ENCODE data around the gene TMEM178A.
"Not testable (repeated sequence)": the region's sequence is repeated elsewhere in the genome, so short reads cannot be mapped to it uniquely, and the experiment has no call there.

Gene TMEM178A

GRCh38 chr2:39710807-39711206 lies 45.1 kb downstream of the TMEM178A start:
- DNase-seq (ENCODE audit: low read depth in 2 of 3, low spot score in 2 of 3): no peak

GRCh38 chr2:39712953-39713352 lies 47.2 kb downstream of the TMEM178A start:
- DNase-seq (ENCODE audit: low read depth in 2 of 3, low spot score in 2 of 3): no peak

DNA sequence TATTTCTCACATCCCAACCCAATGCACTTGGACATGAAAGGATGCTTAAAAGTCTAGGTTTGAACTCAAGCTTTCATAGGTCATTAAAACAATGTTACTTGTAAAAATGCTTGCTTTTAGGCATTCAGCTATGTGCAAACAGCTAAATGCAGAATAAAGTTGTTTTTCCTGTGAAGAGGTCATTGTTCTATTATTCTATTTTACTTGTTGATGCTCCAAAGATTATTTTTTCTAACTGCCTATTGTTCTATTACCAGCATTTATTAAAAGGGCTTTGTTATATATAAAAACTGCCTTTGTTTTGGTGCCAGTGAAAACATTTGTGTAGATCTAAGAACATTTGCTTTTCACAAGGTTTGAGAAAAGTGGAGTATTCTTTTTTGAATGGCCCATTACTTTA lies 49.4 kb downstream of the TMEM178A start:
- no peak for DNase-seq (ENCODE audit: low read depth in 2 of 3, low spot score in 2 of 3)

GRCh38 chr2:39715822-39716221 lies 50.1 kb downstream of the TMEM178A start:
- no peak for DNase-seq (ENCODE audit: low read depth in 2 of 3, low spot score in 2 of 3)

GRCh38 chr2:39717067-39717466 lies 51.4 kb downstream of the TMEM178A start:
- DNase-seq (ENCODE audit: low read depth in 2 of 3, low spot score in 2 of 3): no peak

GRCh38 chr2:39718483-39718882 lies 52.8 kb downstream of the TMEM178A start:
- DNase-seq (ENCODE audit: low read depth in 2 of 3, low spot score in 2 of 3): no peak

DNA sequence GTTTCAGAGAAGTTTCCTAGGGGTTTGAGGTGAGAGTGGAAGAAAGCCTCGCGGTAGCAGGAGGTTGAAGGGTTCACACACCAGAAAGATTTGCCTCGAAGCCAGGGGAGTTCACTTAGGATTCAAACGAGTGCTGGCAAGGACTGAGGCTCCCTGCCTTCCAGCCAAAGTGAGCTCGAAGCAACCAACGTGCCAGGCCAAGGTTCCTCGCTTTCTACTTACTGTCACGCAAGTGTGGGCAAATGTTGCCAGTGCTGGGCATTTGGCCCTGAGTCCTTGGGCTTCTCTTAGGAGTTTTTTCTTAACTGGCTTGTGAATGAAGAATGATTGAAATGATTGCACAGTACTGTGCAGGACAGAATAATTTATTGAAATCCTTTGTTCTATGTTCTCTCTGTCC lies 53.6 kb downstream of the TMEM178A start:
- no peak for DNase-seq (ENCODE audit: low read depth in 2 of 3, low spot score in 2 of 3)

- DNase-seq (ENCODE audit: low read depth in 2 of 3, low spot score in 2 of 3): no peak
Observed at GRCh38 chr2:39720970-39721369, 55.3 kb downstream of the TMEM178A start.

DNA sequence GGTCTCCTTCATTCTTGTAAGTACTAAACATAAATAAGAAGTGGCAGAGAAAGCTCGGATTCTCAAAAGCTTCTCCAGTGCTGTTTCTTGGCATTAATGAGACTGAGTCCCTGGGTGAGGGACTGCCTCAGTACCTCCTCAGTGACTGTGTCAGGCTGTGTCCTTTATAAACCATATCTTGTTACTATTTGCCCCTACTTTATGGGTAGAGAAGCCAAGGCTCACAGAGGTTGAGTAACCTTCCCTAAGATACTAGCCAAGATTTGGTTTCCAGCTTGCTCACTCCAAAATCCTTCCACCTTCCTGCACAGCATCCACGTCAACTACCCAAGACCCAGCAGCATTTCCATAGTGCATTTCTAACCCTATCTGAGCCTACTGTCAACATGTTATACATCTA lies 57.8 kb downstream of the TMEM178A start:
- no peak for DNase-seq (ENCODE audit: low read depth in 2 of 3, low spot score in 2 of 3)

DNA sequence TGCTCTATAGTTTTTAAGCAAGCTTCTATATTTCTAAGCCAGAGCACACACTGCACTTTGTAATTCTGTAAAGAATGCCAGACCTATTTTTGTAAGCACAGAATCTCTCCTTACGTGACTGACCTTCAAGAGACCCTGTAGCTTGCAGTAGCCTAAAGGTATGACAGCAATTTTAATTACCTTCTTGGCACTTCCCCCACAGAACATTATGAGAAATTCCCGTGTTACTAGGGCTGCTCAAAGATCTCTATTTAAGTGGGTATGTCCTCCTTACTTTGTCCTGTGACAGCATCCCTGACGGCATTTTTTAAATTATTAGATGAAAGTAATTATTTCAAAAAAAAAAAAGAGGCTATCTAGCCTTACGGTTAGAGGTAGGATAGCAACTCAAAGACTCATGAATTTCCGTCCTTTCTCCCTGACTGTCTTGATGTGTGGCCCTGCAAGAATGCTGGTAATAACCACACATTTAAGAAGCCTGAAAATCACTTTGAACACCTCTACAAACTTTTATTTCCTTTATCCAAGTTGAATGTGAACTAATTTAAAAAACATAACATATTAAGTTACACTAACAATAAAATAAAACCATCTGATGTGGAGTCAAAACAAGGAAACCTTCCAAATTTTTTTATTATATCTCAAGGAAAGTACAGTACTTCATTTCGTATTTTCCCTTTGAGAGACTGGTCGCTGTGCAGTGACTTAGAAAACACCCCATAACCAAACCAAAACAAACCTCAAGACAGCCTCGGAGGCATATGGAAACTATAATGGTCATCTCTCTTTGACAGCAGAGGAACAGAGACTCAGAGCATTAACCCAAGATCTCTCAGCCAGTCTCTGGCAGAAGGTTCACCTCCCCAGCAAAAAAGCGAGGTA lies 58.5 kb downstream of the TMEM178A start:
- no peak for DNase-seq (ENCODE audit: low read depth in 2 of 3, low spot score in 2 of 3)

DNA sequence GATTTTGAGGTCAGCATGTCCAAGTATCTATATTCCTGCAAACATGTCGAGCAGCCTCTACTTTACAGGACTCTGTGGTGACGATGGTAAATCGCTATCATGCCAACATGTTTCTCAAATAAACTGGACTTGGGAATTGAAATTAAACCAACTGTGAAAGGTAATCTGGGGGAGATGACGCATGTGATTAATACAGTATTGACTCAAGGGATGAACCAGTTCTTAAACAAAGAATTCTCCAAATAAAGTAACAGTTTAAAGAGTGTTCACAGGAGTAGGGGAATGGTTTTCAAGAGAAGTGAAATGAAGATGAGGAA lies 59.1 kb downstream of the TMEM178A start:
- no peak for DNase-seq (ENCODE audit: low read depth in 2 of 3, low spot score in 2 of 3)

DNA sequence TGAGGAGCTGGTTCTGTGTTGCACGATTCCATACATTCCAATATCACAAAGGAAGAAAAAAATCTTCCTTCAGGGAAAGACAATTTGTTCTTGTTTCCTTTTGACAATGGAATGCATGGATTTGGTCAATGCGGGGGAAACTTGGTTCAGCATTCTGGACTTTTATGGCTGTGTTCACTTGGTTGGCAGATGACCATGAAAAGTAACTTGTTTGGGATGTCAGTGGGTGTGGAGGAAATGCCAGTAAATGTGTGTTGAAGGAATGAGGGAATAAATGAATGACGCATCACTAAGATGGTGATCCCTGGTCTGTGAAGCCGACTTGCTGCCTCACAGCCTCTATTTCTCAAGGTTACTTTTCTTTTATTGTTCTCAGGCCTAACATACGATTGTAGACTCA lies 59.7 kb downstream of the TMEM178A start:
- DNase-seq (ENCODE audit: low read depth in 2 of 3, low spot score in 2 of 3): no peak

GRCh38 chr2:39728085-39728484 lies 62.4 kb downstream of the TMEM178A start:
- not testable (repeated sequence) for DNase-seq (ENCODE audit: low read depth in 2 of 3, low spot score in 2 of 3)

DNA sequence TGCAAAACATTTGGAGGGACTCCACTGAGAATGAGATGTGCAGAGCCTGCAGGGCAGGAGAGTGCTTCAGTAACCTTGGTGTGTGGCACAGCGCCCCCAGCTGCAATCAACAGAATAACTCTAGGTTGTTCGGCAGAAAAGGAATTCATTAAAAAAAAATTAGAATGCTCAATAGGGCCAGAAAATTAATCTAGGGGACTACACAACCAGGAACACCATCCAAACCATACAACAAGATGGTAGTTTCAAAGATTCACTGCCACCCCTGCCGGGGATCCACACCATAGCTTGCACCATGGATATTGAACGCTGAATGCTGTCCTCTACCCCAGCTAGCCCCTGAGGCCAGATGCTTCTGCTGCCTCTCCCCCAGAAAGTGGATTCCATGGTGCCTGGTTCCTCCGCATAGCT lies 63.2 kb downstream of the TMEM178A start:
- DNase-seq (ENCODE audit: low read depth in 2 of 3, low spot score in 2 of 3): no peak

- DNase-seq (ENCODE audit: low read depth in 2 of 3, low spot score in 2 of 3): no peak
Observed at GRCh38 chr2:39730276-39730675, 64.6 kb downstream of the TMEM178A start.

DNA sequence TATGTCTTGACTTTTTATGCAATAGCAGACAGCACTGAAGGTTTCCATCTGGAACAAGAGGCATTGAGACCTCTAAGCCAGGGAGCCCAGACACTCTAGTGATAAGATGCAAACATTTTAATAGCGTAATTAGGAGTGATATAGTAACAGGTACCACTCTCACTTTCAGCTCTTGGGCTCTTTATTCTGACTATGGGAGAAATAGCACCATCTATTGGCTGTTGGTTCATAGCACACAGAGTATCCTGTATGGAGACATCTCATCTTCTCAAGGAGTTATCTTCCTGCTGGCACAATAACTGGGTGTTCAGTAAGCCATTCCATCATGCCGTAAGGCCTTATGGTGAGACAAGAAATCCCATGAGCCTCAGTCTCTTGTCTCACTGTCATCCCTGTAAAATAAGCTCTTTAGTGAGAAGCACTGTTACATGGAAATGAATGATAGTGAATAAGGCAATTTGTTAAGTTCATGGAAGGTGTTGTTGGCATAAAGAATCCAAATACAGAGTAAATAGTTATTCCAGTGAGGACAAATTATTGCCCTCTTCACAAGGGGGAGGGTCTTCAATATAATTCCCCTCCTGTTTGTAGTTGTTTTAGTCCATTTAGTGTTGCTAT lies 65.1 kb downstream of the TMEM178A start:
- no peak for DNase-seq (ENCODE audit: low read depth in 2 of 3, low spot score in 2 of 3)

DNA sequence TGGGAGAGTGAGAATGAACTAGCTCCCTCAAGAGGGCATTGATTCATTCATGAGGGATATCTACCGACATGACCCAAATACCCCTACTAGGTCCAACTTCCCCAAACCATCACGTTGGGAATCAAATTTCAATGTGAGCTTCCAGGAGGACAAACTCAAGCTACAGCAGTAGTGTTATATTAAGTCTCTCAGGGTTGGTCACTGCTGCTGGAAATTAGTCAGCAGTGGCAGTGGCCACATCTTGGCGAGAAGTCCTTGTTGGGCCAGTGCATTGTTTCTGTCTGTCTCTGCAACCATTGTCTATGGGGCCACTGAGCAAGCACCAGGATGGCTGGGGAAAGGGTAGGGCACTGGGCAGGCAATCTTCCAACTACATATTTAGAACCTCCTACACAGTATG lies 65.8 kb downstream of the TMEM178A start:
- no peak for DNase-seq (ENCODE audit: low read depth in 2 of 3, low spot score in 2 of 3)

DNA sequence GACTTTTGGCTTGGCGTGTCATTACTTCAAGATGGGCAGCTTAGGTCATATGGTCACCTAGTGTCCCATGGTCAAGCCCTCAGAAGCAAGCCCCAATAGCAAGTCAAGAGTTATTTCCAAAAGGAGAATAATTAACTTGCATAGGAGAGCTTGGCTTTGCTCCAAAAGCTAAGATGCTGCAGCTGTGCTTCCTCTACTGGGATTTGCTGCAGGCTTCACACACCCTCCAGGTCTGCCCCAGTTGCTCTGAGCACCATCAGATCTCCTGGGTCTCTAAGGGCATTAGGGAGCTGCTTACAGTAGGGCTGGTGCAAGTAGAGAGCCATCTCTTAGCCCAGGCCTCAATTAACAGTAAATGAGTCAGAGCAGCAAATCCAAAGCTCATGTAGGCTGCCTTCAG lies 66.8 kb downstream of the TMEM178A start:
- no peak for DNase-seq (ENCODE audit: low read depth in 2 of 3, low spot score in 2 of 3)

DNA sequence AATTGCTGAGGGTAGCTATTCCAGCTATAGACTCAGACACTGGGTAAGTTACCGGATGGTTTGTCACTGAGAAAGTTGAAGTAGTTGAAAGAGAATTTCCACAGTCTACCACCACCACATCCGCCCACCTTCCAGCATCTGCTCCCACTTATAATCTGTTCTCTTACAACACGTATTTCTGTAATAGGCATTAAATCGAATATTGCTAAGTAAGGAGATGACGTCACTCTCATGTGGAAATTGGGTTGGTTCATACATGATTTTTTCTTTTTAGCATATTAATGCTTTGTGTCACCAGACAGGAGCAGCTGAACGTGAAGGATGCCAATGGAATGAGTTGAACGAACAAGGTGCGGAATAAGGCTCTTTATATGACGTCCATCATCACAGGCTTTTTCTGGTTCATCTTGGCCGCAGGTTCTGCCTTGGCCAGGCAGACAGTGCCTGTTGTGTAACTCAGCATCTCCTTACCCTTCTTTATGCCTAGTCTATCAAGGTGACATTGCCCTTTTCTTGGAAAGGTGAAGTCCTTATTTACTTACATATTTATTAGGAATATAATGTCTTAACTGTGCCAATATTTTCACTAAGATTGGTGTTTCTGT lies 67.5 kb downstream of the TMEM178A start:
- DNase-seq (ENCODE audit: low read depth in 2 of 3, low spot score in 2 of 3): no peak

- DNase-seq (ENCODE audit: low read depth in 2 of 3, low spot score in 2 of 3): no peak
Observed at GRCh38 chr2:39734445-39734844, 68.7 kb downstream of the TMEM178A start.

DNA sequence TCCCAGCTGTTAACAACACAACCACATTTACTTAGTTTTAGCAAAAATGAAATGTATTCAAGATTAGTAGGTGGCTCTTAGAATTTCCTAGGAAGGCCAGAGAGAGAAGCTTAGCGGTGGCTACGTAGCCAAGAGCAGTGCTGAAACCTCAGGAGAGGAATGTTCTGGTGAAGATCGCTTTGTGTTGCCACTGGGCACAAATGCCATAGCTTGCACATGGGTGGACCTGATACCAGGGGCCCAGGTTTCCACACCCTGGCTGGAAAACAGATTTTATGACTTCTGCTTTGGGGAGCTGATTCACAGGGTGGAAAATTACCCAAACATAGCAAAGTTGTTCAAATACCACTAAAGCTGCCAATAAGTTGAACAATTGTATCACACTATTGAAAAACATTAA lies 69.9 kb downstream of the TMEM178A start:
- no peak for DNase-seq (ENCODE audit: low read depth in 2 of 3, low spot score in 2 of 3)

GRCh38 chr2:39736640-39737039 lies 70.9 kb downstream of the TMEM178A start:
- no peak for DNase-seq (ENCODE audit: low read depth in 2 of 3, low spot score in 2 of 3)

All from activated CD8-positive, alpha-beta memory T cell treated with anti-CD3 and anti-CD28 coated beads for 48 hours (primary cell).